HG03135 (cell line): ENCODE measurements around the gene SPAG8.
A peak's percentile ranks its signal among the peaks of the same experiment; 100 is the strongest.

Source experiments
- ATAC-seq: cut with Tn5 transposase; IDR thresholded peaks from one replicate; pipeline ENCODE4 v1.9.1; 2021; ENCODE audit warnings: mild to moderate bottlenecking, moderate library complexity; ENCODE audit not compliant: unreplicated experiment

The SPAG8 gene

GRCh38 chr9:35813434-35814105 is 1.5 kb upstream of the SPAG8 start:
- ATAC-seq: no peak

- no peak for ATAC-seq
Measured at GRCh38 chr9:35811381-35812024, 559 bp downstream of the SPAG8 start.

GRCh38 chr9:35810122-35810521 is 1.9 kb downstream of the SPAG8 start:
- ATAC-seq: no peak

GRCh38 chr9:35808433-35808832 is 3.6 kb downstream of the SPAG8 start:
- no peak for ATAC-seq

GRCh38 chr9:35806101-35806500 is 6.0 kb downstream of the SPAG8 start:
- no peak for ATAC-seq

- no peak for ATAC-seq
Measured at GRCh38 chr9:35801328-35802128, 10.5 kb downstream of the SPAG8 start.

GRCh38 chr9:35800530-35800929 is 11.5 kb downstream of the SPAG8 start:
- no peak for ATAC-seq

- no peak for ATAC-seq
Measured at GRCh38 chr9:35798658-35799374, 13.2 kb downstream of the SPAG8 start.

- ATAC-seq: no peak
Measured at GRCh38 chr9:35797311-35798109, 14.6 kb downstream of the SPAG8 start.

GRCh38 chr9:35795695-35796094 is 16.4 kb downstream of the SPAG8 start:
- no peak for ATAC-seq

- ATAC-seq: no peak
Measured at GRCh38 chr9:35793461-35793860, 18.6 kb downstream of the SPAG8 start.

- ATAC-seq: no peak
Measured at GRCh38 chr9:35792826-35793225, 19.2 kb downstream of the SPAG8 start.

GRCh38 chr9:35792024-35792813 is 19.8 kb downstream of the SPAG8 start:
- no peak for ATAC-seq

GRCh38 chr9:35791297-35791921 is 20.7 kb downstream of the SPAG8 start, which contains the start of gene NPR2:
Gene NPR2 (plus strand): TSS chr9:35791591. CDS start chr9:35792409, 818 bp downstream.
- ATAC-seq: no peak

- ATAC-seq: peak; percentile 61
Measured at GRCh38 chr9:35790385-35791296, 21.4 kb downstream of the SPAG8 start.

GRCh38 chr9:35790025-35790384 is 22.1 kb downstream of the SPAG8 start:
- no peak for ATAC-seq

- no peak for ATAC-seq
Measured at GRCh38 chr9:35789541-35789940, 22.5 kb downstream of the SPAG8 start.

- no peak for ATAC-seq
Measured at GRCh38 chr9:35783418-35783817, 28.6 kb downstream of the SPAG8 start.
